HepG2 (cell line): Measurements from ENCODE around the gene KRTAP10-5. TPM values are rescaled to one million over a fixed set of nuclear protein-coding genes. Genes with fewer than 3 reads are reported as not detected.

Source experiments
- E2F1 ChIP-seq: sonication (generic); formaldehyde crosslinking; IDR thresholded peaks from 2 replicates; pipeline ENCODE4 v1.5.0; 2020; ENCODE audit warnings: missing genetic modification reagents
- EZH2 ChIP-seq: conservative IDR thresholded peaks from 2 replicates; pipeline ENCODE4 v1.6.1; 2012; ENCODE audit warnings: mild to moderate bottlenecking, low read depth, low read length, moderate library complexity
- LBX2 ChIP-seq: sonication (generic); formaldehyde crosslinking; IDR thresholded peaks from 2 replicates; pipeline ENCODE4 v1.5.0; 2020; ENCODE audit warnings: missing genetic modification reagents, mild to moderate bottlenecking, borderline replicate concordance
- MLX ChIP-seq: IDR thresholded peaks from 2 replicates; pipeline ENCODE4 v1.6.1; 2016
- PHF20 ChIP-seq: sonication (generic); formaldehyde crosslinking; IDR thresholded peaks from 2 replicates; pipeline ENCODE4 v1.5.0; 2020; ENCODE audit warnings: mild to moderate bottlenecking, missing genetic modification reagents
- STAT6 ChIP-seq: sonication (generic); formaldehyde crosslinking; IDR thresholded peaks from 2 replicates; pipeline ENCODE4 v1.4.0; 2020; ENCODE audit warnings: missing genetic modification reagents, mild to moderate bottlenecking, borderline replicate concordance
- THAP9 ChIP-seq: sonication (generic); formaldehyde crosslinking; IDR thresholded peaks from 2 replicates; pipeline ENCODE4; 2020; ENCODE audit warnings: missing genetic modification reagents, mild to moderate bottlenecking, borderline replicate concordance
- U2AF2 ChIP-seq: fragments of 200-400 bp; formaldehyde crosslinking; IDR thresholded peaks from 2 replicates; pipeline ENCODE4 v1.6.1; 2017; ENCODE audit warnings: low read depth, mild to moderate bottlenecking, low read length
- XBP1 ChIP-seq: sonication (generic); formaldehyde crosslinking; IDR thresholded peaks from 2 replicates; pipeline ENCODE4 v1.5.0; 2020; ENCODE audit warnings: missing genetic modification reagents
- XRCC5 ChIP-seq: fragments of 200-400 bp; formaldehyde crosslinking; optimal IDR thresholded peaks from 2 replicates; pipeline ENCODE3; 2017; ENCODE audit warnings: mild to moderate bottlenecking, low read length
- ZNF512 ChIP-seq: sonication (generic); formaldehyde crosslinking; IDR thresholded peaks from 2 replicates; pipeline ENCODE4 v1.4.0; 2020; ENCODE audit warnings: mild to moderate bottlenecking, missing genetic modification reagents
- ZNF556 ChIP-seq: sonication (generic); formaldehyde crosslinking; IDR thresholded peaks from 2 replicates; pipeline ENCODE4 v1.4.0; 2020; ENCODE audit warnings: mild to moderate bottlenecking, missing genetic modification reagents, borderline replicate concordance
- ZNF790 ChIP-seq: sonication (generic); formaldehyde crosslinking; IDR thresholded peaks from 2 replicates; pipeline ENCODE4 v1.8.0; 2022; ENCODE audit warnings: missing genetic modification reagents, mild to moderate bottlenecking, borderline replicate concordance
- ZXDC ChIP-seq: sonication (generic); formaldehyde crosslinking; IDR thresholded peaks from 2 replicates; pipeline ENCODE4 v1.5.0; 2020; ENCODE audit warnings: mild to moderate bottlenecking, missing genetic modification reagents
- polyA plus RNA-seq, 8 experiments: library from polyadenylated mRNA; depleted of rRNA in 3 of 8; stranded (reverse) in 7 of 8; unstranded in 1 of 8; fragments of >200 nt; fragmentation: Illumina TruSeq in 4 of 8; extraction: Trizol in 4 of 8; gene quantifications; 2 replicates each; pipeline versions ENCODE4 v1.2.1 to v1.2.3, GENCODE V29; 2011 to 2016; ENCODE audit warnings: low read depth in 4 of 8, missing spikeins in 1 of 8, mixed read lengths in 1 of 8; ENCODE audit not compliant: insufficient read depth in 1 of 8
- total RNA-seq, 5 experiments: library from RNA; depleted of rRNA; stranded (reverse); fragments of >200 nt; fragmentation: Illumina TruSeq; extraction: Trizol; gene quantifications; 2 replicates each; pipeline ENCODE4 v1.2.3, GENCODE V29; 2016; ENCODE audit warnings: low read depth in 1 of 5

KRTAP10-5 gene
- total and polyA plus RNA-seq, 2 of the 13 experiments (the other 11 are each of a cell fraction or from before 2014, with no cell fraction given): not detected

GRCh38 chr21:44593598-44594405, 13.4 kb upstream of the KRTAP10-5 start (continued):
- TF ChIP-seq EZH2 (no peak), STAT6 (CRISPR knock-in tag) (peak; percentile 64; the same call in 1 of the 2 replicates), MLX (CRISPR knock-in tag) (peak; percentile 96), U2AF2 (no peak), ZNF512 (no peak), THAP9 (CRISPR knock-in tag) (no peak; the same call in 1 of the 2 replicates), ZNF790 (CRISPR knock-in tag) (no peak), XBP1 (CRISPR knock-in tag) (no peak), XRCC5 (peak; percentile 43), LBX2 (CRISPR knock-in tag) (no peak; the same call in 1 of the 2 replicates), ZXDC (CRISPR knock-in tag) (no peak), PHF20 (CRISPR knock-in tag) (no peak; the same call in 1 of the 2 replicates), ZNF556 (CRISPR knock-in tag) (no peak), E2F1 (CRISPR knock-in tag) (peak; percentile 60; the same call in 1 of the 2 replicates)
